ENCODE measurements around the gene COX17. TPM values are rescaled to one million over a fixed set of nuclear protein-coding genes. Genes with fewer than 3 reads are reported as not detected.
A peak's percentile ranks its signal among the peaks of the same experiment; 100 is the strongest.

Gene COX17
- polyA plus RNA-seq, 3 donors = 23.0 to 83.6 (median 81.6) TPM

DNA sequence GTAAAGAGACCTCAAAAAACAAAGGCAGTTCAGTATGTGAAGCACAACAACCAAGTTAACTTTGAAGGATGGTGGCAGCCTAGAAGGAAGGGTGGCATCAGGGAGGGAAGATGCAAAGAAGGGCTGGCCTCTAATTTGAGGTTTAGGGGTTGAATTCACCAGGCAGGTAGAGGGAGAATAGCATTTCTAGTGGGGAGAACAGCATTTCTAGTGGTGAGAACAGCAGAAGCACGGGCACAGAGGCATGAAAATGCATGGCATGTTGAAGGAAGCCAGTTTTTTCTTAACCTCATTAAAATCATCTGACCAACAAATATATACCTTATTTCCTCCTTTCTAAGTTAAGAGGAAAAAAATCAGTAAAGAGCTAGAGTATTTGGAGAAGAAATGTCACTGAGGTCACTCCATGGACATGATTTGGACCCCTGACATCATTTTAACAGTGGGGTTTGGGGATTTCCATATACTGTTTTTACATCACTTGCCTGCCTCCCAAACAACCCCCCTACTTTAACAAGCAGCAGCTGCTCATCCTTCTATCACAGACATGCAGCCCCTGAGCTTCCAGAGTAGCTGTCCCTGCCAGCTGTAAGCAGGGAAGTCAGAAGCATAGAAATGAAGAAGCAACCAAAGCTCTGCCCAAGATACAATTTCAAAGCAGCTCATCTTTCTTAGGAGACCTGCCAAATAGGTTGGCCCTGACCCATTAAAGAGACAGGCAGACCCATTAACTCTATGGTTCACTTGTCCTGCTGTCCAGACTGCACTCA is 14.4 kb downstream of the COX17 start:
- intact Hi-C loops (cut with micrococcal nuclease) = no loop called here
- Histone ChIP-seq H3K27ac (ENCODE audit: low read depth in 1 of 2, low read length in 2 of 2) (no peak overlapping the region), H3K27me3 (ENCODE audit: control insufficient read depth in 2 of 2, insufficient read depth in 2 of 2, low read length in 2 of 2) (no peaks in the 10 kb centered on the region), H3K9ac (ENCODE audit: insufficient read depth, low read length, poor library complexity, severe bottlenecking) (no peak overlapping the region), H3K9me3 (replicated peaks in 1 of 2; ENCODE audit: control insufficient read depth in 1 of 2, insufficient read depth in 1 of 2, low read length in 2 of 2) (no peaks in the 10 kb centered on the region), H3K4me3 (replicated peaks in 1 of 3; ENCODE audit: low read depth in 2 of 3, low read length in 3 of 3) (no peak overlapping the region), H4K20me1 (ENCODE audit: insufficient read depth, low read length) (no peaks in the 10 kb centered on the region), H3K79me2 (ENCODE audit: insufficient read depth, low read length) (no peaks in the 10 kb centered on the region), H2AFZ (ENCODE audit: insufficient read depth, low read depth, low read length, poor library complexity, severe bottlenecking) (no peak overlapping the region), H3K4me2 (replicated peaks; ENCODE audit: extremely low read depth, low read length, poor library complexity, severe bottlenecking) (no peak overlapping the region), H3K4me1 (ENCODE audit: control insufficient read depth in 1 of 2, insufficient read depth in 2 of 2, low read length in 2 of 2) (peaks cover 15 to 24% of the 10 kb centered on the region in 2 donors), H3K36me3 (replicated peaks in 1 of 2; ENCODE audit: control insufficient read depth in 1 of 2, insufficient read depth in 2 of 2, low read length in 2 of 2) (peaks cover 6 to 13% of the 10 kb centered on the region in 2 donors)
- Mint-ChIP-seq H3K4me1 (peaks cover 27% of the 10 kb centered on the region), H3K9me3 (no peaks in the 10 kb centered on the region), H3K4me3 (no peak overlapping the region), H3K27ac (peak overlapping the region in 1 of 7 donors; percentile 30), H3K36me3 (peaks cover 13 to 18% of the 10 kb centered on the region in 2 donors), H3K27me3 (ENCODE audit: low read depth in 3 of 3) (peaks cover 0 to 4% (median 0%) of the 10 kb centered on the region in 3 donors)
- TF ChIP-seq, protein P1, sequence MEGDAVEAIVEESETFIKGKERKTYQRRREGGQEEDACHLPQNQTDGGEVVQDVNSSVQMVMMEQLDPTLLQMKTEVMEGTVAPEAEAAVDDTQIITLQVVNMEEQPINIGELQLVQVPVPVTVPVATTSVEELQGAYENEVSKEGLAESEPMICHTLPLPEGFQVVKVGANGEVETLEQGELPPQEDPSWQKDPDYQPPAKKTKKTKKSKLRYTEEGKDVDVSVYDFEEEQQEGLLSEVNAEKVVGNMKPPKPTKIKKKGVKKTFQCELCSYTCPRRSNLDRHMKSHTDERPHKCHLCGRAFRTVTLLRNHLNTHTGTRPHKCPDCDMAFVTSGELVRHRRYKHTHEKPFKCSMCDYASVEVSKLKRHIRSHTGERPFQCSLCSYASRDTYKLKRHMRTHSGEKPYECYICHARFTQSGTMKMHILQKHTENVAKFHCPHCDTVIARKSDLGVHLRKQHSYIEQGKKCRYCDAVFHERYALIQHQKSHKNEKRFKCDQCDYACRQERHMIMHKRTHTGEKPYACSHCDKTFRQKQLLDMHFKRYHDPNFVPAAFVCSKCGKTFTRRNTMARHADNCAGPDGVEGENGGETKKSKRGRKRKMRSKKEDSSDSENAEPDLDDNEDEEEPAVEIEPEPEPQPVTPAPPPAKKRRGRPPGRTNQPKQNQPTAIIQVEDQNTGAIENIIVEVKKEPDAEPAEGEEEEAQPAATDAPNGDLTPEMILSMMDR (IDR thresholded peaks at IDR 0.05) = no peak
- no peak for DNase-seq
- WGBS (ENCODE audit: insufficient coverage) = no CpG with 5 or more reads among the region's 1 CpG

DNA sequence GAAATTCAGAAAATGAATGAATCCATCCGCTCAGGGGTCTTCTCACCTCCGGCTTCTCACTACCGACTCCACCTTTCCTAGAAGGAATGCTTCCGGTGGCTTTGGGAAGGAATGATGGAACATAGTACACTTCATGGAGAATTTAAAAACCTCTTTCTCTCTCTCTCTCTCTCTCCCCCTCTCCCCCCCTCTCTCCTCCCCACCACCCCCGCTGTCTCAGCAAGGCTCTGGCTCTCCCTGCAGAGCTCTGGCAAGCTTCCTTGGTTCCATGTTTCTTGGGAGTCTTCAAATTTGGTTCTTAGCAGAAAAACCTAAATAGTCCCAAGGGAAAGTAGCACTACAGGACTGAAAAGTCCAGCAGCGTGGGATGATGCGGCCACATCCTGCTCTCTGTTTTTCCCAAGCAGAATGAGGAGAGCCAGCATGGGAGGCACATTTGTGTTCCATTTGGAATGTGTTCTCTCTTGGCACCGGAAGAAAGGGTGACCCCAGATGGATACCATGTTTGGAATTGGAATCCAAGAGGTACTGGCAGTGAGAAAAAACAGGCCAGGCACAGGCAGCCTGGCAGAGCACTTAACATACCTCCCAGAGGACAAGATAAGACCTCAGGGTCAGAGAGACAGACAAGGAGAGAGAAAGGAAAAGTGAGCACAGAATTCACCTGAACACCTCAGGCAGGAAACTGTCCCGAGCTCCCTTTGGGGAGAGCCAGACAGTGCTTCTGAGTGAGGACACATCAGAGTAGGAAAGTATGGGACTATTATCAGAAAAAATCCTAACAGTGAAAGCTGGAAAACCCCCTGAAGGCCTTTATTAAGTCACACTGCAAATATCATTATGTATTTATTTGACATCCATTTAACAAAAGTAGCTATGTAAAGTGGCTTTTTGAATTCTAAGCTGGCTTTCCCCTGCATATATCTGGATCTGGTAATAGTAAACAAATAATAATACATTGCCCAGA is 16.4 kb downstream of the COX17 start, which contains the start of gene POPDC2:
Gene POPDC2 (minus strand): TSS at position 116 of the 967 bp plus-strand sequence. CDS start 166 bp downstream, outside the sequence.
- H2AFZ ChIP-seq (ENCODE audit: insufficient read depth, low read depth, low read length, poor library complexity, severe bottlenecking) = no peak within 1 kb of the TSS
- no peaks in the 10 kb centered on the region for H3K9me3 Mint-ChIP-seq
- H3K4me1 ChIP-seq (ENCODE audit: control insufficient read depth in 1 of 2, insufficient read depth in 2 of 2, low read length in 2 of 2) = peaks cover 16 to 24% of the 10 kb centered on the region in 2 donors
- no peak for DNase-seq
- no peaks in the 10 kb centered on the region for H4K20me1 ChIP-seq (ENCODE audit: insufficient read depth, low read length)
- H3K36me3 ChIP-seq (replicated peaks in 1 of 2; ENCODE audit: control insufficient read depth in 1 of 2, insufficient read depth in 2 of 2, low read length in 2 of 2) = no peaks in the 10 kb centered on the region
- no peaks in the 10 kb centered on the region for H3K27me3 ChIP-seq (ENCODE audit: control insufficient read depth in 2 of 2, insufficient read depth in 2 of 2, low read length in 2 of 2)
- H3K4me1 Mint-ChIP-seq = peaks cover 30% of the 10 kb centered on the region
- H3K4me3 Mint-ChIP-seq = no peak within 1 kb of the TSS
- H3K9me3 ChIP-seq (replicated peaks in 1 of 2; ENCODE audit: control insufficient read depth in 1 of 2, insufficient read depth in 1 of 2, low read length in 2 of 2) = no peaks in the 10 kb centered on the region
- intact Hi-C loops (cut with micrococcal nuclease) = no loop called here
- peaks cover 3 to 12% of the 10 kb centered on the region in 2 donors for H3K36me3 Mint-ChIP-seq
- 100% methylated on average over 3 of the region's 9 CpGs for WGBS (ENCODE audit: insufficient coverage)
- H3K27me3 Mint-ChIP-seq (ENCODE audit: low read depth in 3 of 3) = peaks cover 0 to 4% (median 0%) of the 10 kb centered on the region in 3 donors
- H3K27ac ChIP-seq (ENCODE audit: low read depth in 1 of 2, low read length in 2 of 2) = no peak within 1 kb of the TSS
- peak within 1 kb of the TSS; percentile 11 to 71 (median 50) for H3K27ac Mint-ChIP-seq
- no peak within 1 kb of the TSS for H3K4me3 ChIP-seq (replicated peaks in 1 of 3; ENCODE audit: low read depth in 2 of 3, low read length in 3 of 3)
- H3K9ac ChIP-seq (ENCODE audit: insufficient read depth, low read length, poor library complexity, severe bottlenecking) = no peak within 1 kb of the TSS
- H3K79me2 ChIP-seq (ENCODE audit: insufficient read depth, low read length) = no peaks in the 10 kb centered on the region
- H3K4me2 ChIP-seq (replicated peaks; ENCODE audit: extremely low read depth, low read length, poor library complexity, severe bottlenecking) = no peak within 1 kb of the TSS
- TF ChIP-seq, protein P1 (IDR thresholded peaks at IDR 0.05) = no peak
